Measurements from ENCODE around the gene RACGAP1. TPM values are rescaled to one million over a fixed set of nuclear protein-coding genes. Genes with fewer than 3 reads are reported as not detected.

The RACGAP1 gene
- polyA plus RNA-seq, 3 donors, result 3.1 to 5.4 (median 3.6) TPM

DNA sequence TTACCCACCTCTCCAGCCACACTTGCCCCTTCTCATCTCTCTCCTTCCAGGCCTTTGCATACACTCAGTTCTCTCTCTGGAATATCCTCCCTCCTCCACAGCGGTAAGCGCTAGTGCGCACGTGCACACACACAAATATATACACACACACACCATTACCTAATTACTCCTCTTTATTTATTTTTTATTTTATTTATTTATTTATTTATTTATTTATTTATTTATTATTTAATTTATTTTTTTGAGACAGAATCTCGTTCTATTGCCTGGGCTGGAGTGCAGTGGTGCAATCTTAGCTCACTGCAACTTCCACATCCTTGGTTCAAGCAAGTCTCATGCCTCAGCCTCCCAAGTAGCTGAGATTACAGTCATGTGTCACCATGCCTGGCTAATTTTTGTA lies 43.8 kb upstream of the RACGAP1 start:
- H3K79me2 ChIP-seq (ENCODE audit: insufficient read depth, low read length), result no peaks in the 10 kb centered on the region
- no CpG with 5 or more reads among the region's 5 CpGs for WGBS (ENCODE audit: insufficient coverage)
- H4K20me1 ChIP-seq (ENCODE audit: insufficient read depth, low read length), result no peaks in the 10 kb centered on the region
- H3K36me3 ChIP-seq (replicated peaks in 1 of 2; ENCODE audit: control insufficient read depth in 1 of 2, insufficient read depth in 2 of 2, low read length in 2 of 2), result no peaks in the 10 kb centered on the region
- no peak overlapping the region for H3K4me3 ChIP-seq (replicated peaks in 1 of 3; ENCODE audit: low read depth in 2 of 3, low read length in 3 of 3)
- Mint-ChIP-seq H3K4me3 (no peak overlapping the region), H3K27me3 (ENCODE audit: low read depth in 3 of 3) (peaks cover 12 to 26% (median 14%) of the 10 kb centered on the region in 3 donors), H3K27ac (peak overlapping the region in 1 of 7 donors; percentile 36), H3K36me3 (no peaks in the 10 kb centered on the region), H3K4me1 (peaks cover 10% of the 10 kb centered on the region), H3K9me3 (peaks cover 0 to 2% (median 0%) of the 10 kb centered on the region in 7 donors)
- intact Hi-C loops (cut with micrococcal nuclease), result no loop called here
- DNase-seq, result no peak
- no peak overlapping the region for H3K27ac ChIP-seq (ENCODE audit: low read depth in 1 of 2, low read length in 2 of 2)
- no peak overlapping the region for H3K4me2 ChIP-seq (replicated peaks; ENCODE audit: extremely low read depth, low read length, poor library complexity, severe bottlenecking)
- H3K4me1 ChIP-seq (ENCODE audit: control insufficient read depth in 1 of 2, insufficient read depth in 2 of 2, low read length in 2 of 2), result peaks cover 0 to 15% of the 10 kb centered on the region in 2 donors
- H2AFZ ChIP-seq (ENCODE audit: insufficient read depth, low read depth, low read length, poor library complexity, severe bottlenecking), result no peak overlapping the region
- H3K27me3 ChIP-seq (ENCODE audit: control insufficient read depth in 2 of 2, insufficient read depth in 2 of 2, low read length in 2 of 2), result peaks cover 0 to 8% of the 10 kb centered on the region in 2 donors
- TF ChIP-seq, protein P1, sequence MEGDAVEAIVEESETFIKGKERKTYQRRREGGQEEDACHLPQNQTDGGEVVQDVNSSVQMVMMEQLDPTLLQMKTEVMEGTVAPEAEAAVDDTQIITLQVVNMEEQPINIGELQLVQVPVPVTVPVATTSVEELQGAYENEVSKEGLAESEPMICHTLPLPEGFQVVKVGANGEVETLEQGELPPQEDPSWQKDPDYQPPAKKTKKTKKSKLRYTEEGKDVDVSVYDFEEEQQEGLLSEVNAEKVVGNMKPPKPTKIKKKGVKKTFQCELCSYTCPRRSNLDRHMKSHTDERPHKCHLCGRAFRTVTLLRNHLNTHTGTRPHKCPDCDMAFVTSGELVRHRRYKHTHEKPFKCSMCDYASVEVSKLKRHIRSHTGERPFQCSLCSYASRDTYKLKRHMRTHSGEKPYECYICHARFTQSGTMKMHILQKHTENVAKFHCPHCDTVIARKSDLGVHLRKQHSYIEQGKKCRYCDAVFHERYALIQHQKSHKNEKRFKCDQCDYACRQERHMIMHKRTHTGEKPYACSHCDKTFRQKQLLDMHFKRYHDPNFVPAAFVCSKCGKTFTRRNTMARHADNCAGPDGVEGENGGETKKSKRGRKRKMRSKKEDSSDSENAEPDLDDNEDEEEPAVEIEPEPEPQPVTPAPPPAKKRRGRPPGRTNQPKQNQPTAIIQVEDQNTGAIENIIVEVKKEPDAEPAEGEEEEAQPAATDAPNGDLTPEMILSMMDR (IDR thresholded peaks at IDR 0.05), result no peak
- no peak overlapping the region for H3K9ac ChIP-seq (ENCODE audit: insufficient read depth, low read length, poor library complexity, severe bottlenecking)
- H3K9me3 ChIP-seq (replicated peaks in 1 of 2; ENCODE audit: control insufficient read depth in 1 of 2, insufficient read depth in 1 of 2, low read length in 2 of 2), result no peaks in the 10 kb centered on the region

DNA sequence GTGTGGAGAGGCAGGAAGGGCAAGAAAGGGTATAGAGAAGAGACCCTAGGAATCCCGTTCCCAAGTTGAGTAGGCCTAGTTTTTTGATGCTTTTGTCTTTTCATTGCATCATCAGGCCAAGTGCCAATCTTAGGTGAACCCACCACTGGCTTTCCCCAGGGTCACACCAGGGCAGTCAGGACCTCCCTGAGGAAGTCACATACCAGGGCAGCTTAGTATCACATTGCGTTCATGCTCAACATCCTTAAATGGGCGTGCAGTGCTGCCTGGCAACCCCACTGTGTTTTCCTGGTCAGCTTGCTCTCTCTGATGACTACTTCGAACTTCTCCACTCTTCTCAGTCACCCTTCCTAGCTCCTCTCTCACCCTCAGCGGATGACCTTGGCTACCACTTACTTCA lies 41.1 kb upstream of the RACGAP1 start:
- H3K27ac ChIP-seq (ENCODE audit: low read depth in 1 of 2, low read length in 2 of 2), result no peak overlapping the region
- no peak overlapping the region for H3K27ac Mint-ChIP-seq
- intact Hi-C loops (cut with micrococcal nuclease), result no loop called here
- H4K20me1 ChIP-seq (ENCODE audit: insufficient read depth, low read length), result no peaks in the 10 kb centered on the region
- peaks cover 0 to 17% of the 10 kb centered on the region in 2 donors for H3K27me3 ChIP-seq (ENCODE audit: control insufficient read depth in 2 of 2, insufficient read depth in 2 of 2, low read length in 2 of 2)
- H3K9me3 Mint-ChIP-seq, result peaks cover 0 to under 1% (median 0%) of the 10 kb centered on the region in 7 donors
- WGBS (ENCODE audit: insufficient coverage), result 72% methylated on average over 4 of the region's 5 CpGs
- H3K4me2 ChIP-seq (replicated peaks; ENCODE audit: extremely low read depth, low read length, poor library complexity, severe bottlenecking), result no peak overlapping the region
- no peaks in the 10 kb centered on the region for H3K36me3 Mint-ChIP-seq
- H3K27me3 Mint-ChIP-seq (ENCODE audit: low read depth in 3 of 3), result peaks cover 21 to 38% (median 29%) of the 10 kb centered on the region in 3 donors
- H3K9ac ChIP-seq (ENCODE audit: insufficient read depth, low read length, poor library complexity, severe bottlenecking), result no peak overlapping the region
- no peak overlapping the region for H2AFZ ChIP-seq (ENCODE audit: insufficient read depth, low read depth, low read length, poor library complexity, severe bottlenecking)
- no peak overlapping the region for H3K4me3 Mint-ChIP-seq
- H3K4me3 ChIP-seq (replicated peaks in 1 of 3; ENCODE audit: low read depth in 2 of 3, low read length in 3 of 3), result no peak overlapping the region
- no peaks in the 10 kb centered on the region for H3K36me3 ChIP-seq (replicated peaks in 1 of 2; ENCODE audit: control insufficient read depth in 1 of 2, insufficient read depth in 2 of 2, low read length in 2 of 2)
- TF ChIP-seq, protein P1 (IDR thresholded peaks at IDR 0.05), result no peak
- peaks cover 0 to 15% of the 10 kb centered on the region in 2 donors for H3K4me1 ChIP-seq (ENCODE audit: control insufficient read depth in 1 of 2, insufficient read depth in 2 of 2, low read length in 2 of 2)
- no peaks in the 10 kb centered on the region for H3K9me3 ChIP-seq (replicated peaks in 1 of 2; ENCODE audit: control insufficient read depth in 1 of 2, insufficient read depth in 1 of 2, low read length in 2 of 2)
- H3K4me1 Mint-ChIP-seq, result peaks cover 11% of the 10 kb centered on the region
- no peaks in the 10 kb centered on the region for H3K79me2 ChIP-seq (ENCODE audit: insufficient read depth, low read length)
- peak; percentile 36 to 71 (median 41) for DNase-seq

Measured in CD14-positive monocyte (primary cell).